A549 (cell line): ENCODE data around the gene RMC1. TPM values are rescaled to one million over a fixed set of nuclear protein-coding genes. Genes with fewer than 3 reads are reported as not detected.

ENCODE experiments used
- ATAC-seq, 2 experiments: fragments of 200-7000 bp in 1 of 2; fragments of >200 bp in 1 of 2; cut with Nextera tagmentation in 1 of 2; cut with Tn5 transposase in 1 of 2; 3 replicates each; pipeline versions ENCODE4 v1.8.0 to v1.9.1; 2018 to 2020; ENCODE audit warnings: mild to moderate bottlenecking in 1 of 2, moderate library complexity in 1 of 2
- CTCF ChIA-PET: fragments of 300-600 bp; sonication (Branson Sonifier 250); formaldehyde crosslinking; extraction: SDS; loops from one replicate; lab custom pipeline; 2021; ENCODE audit warnings: antibody characterized with exemption, inconsistent platforms; lab: Yijun Ruan, JAX
- POLR2A ChIA-PET: fragments of 350-600 bp; formaldehyde crosslinking; extraction: SDS; loops from one replicate; lab custom pipeline; 2021; ENCODE audit warnings: antibody characterized with exemption, inconsistent platforms; lab: Yijun Ruan, JAX
- DNase-seq, 2 experiments: peaks; one replicate each; pipeline versions ENCODE4 v3.0.0 to v3.0.0-alpha.2; 2011 to 2016; ENCODE audit warnings: low read depth in 1 of 2, low spot score in 1 of 2
- FAIRE-seq: peaks from 2 replicates; lab custom pipeline; 2011; peaks lifted over from hg19 to GRCh38; lab: Jason Lieb, UNC
- H3K27ac ChIP-seq, 2 experiments: fragments of >200 bp; sonication (Bioruptor Twin); formaldehyde crosslinking; 3 replicates each; pipeline ENCODE4 v1.5.1; 2016 to 2017
- H3K4me1 ChIP-seq: fragments of >200 bp; sonication (Bioruptor Twin); formaldehyde crosslinking; 3 replicates; pipeline ENCODE4 v1.6.1; 2016
- H3K4me2 ChIP-seq: fragments of >200 bp; sonication (Bioruptor Twin); formaldehyde crosslinking; 3 replicates; pipeline ENCODE4 v1.6.1; 2016
- H3K4me3 ChIP-seq: fragments of >200 bp; sonication (Bioruptor Twin); formaldehyde crosslinking; 3 replicates; pipeline ENCODE4 v1.5.1; 2016
- H3K9me3 ChIP-seq: fragments of >200 bp; sonication (Bioruptor Twin); formaldehyde crosslinking; 3 replicates; pipeline ENCODE4 v1.6.1; 2016
- ATOH8 ChIP-seq: fragments of 250-450 bp; sonication (Bioruptor Pico); IDR thresholded peaks from 2 replicates; pipeline ENCODE4 v1.5.0; 2020; ENCODE audit warnings: low read depth, mild to moderate bottlenecking, moderate library complexity
- BCL3 ChIP-seq: fragments of >200 bp; sonication (Bioruptor Twin); formaldehyde crosslinking; IDR thresholded peaks from 3 replicates; pipeline ENCODE4 v1.6.1; 2016
- BHLHE40 ChIP-seq: IDR thresholded peaks from 2 replicates; pipeline ENCODE4 v1.6.1; 2012; ENCODE audit warnings: low read depth, low read length, inconsistent platforms
- CBX2 ChIP-seq: fragments of 200-600 bp; sonication (generic); IDR thresholded peaks from 2 replicates; pipeline ENCODE4 v1.6.1; 2016; ENCODE audit warnings: low read depth, mild to moderate bottlenecking, borderline replicate concordance
- CBX8 ChIP-seq: fragments of 200-600 bp; sonication (generic); IDR thresholded peaks from 2 replicates; pipeline ENCODE4 v1.6.1; 2016
- CEBPB ChIP-seq, 2 experiments: fragments of >200 bp in 1 of 2; sonication (Bioruptor Twin) in 1 of 2; formaldehyde crosslinking in 1 of 2; IDR thresholded peaks; 2 replicates each; pipeline ENCODE4 v1.6.1; 2012 to 2016
- CHD2 ChIP-seq: fragments of 150-350 bp; IDR thresholded peaks from 2 replicates; pipeline ENCODE4 v1.6.1; 2014; ENCODE audit warnings: low read length; ENCODE audit not compliant: partially characterized antibody
- ELK1 ChIP-seq: fragments of 150-350 bp; IDR thresholded peaks from 2 replicates; pipeline ENCODE4 v1.6.1; 2014; ENCODE audit warnings: low read depth, mild to moderate bottlenecking, low read length
- EP300 ChIP-seq, 2 experiments: fragments of >200 bp; sonication (Bioruptor Twin); formaldehyde crosslinking; IDR thresholded peaks; 2 replicates in 1 of 2; 3 replicates in 1 of 2; pipeline ENCODE4 v1.6.1; 2016 to 2017
- ESRRA ChIP-seq: fragments of 150-350 bp; IDR thresholded peaks from 2 replicates; pipeline ENCODE4 v1.6.1; 2014; ENCODE audit warnings: mild to moderate bottlenecking, low read length, borderline replicate concordance
- FOXS1 ChIP-seq: fragments of 250-450 bp; sonication (Bioruptor Pico); IDR thresholded peaks from 2 replicates; pipeline ENCODE4 v1.5.0; 2020; ENCODE audit warnings: mild to moderate bottlenecking, moderate library complexity
- HES2 ChIP-seq: fragments of >200 bp; sonication (Bioruptor Twin); formaldehyde crosslinking; IDR thresholded peaks from 2 replicates; pipeline ENCODE4 v1.6.1; 2016
- HOXB5 ChIP-seq: fragments of 250-450 bp; sonication (Bioruptor Pico); IDR thresholded peaks from 2 replicates; pipeline ENCODE4 v1.5.0; 2020; ENCODE audit warnings: mild to moderate bottlenecking, moderate library complexity
- JUN ChIP-seq, 2 experiments: fragments of >200 bp; sonication (Bioruptor Twin); formaldehyde crosslinking; IDR thresholded peaks; 2 replicates in 1 of 2; 3 replicates in 1 of 2; pipeline ENCODE4 v1.6.1; 2016 to 2017
- JUNB ChIP-seq: fragments of >200 bp; sonication (Bioruptor Twin); formaldehyde crosslinking; IDR thresholded peaks from 2 replicates; pipeline ENCODE4 v1.6.1; 2016
- KDM5A ChIP-seq: fragments of 200-600 bp; sonication (generic); IDR thresholded peaks from 2 replicates; pipeline ENCODE4 v1.6.1; 2016; ENCODE audit warnings: antibody characterized with exemption, mild to moderate bottlenecking
- MYC ChIP-seq: IDR thresholded peaks from 2 replicates; pipeline ENCODE4 v1.6.1; 2012; ENCODE audit warnings: mild to moderate bottlenecking, inconsistent platforms, low read length, improper control_type of control experiment, borderline replicate concordance
- NR3C1 ChIP-seq: fragments of >200 bp; sonication (Bioruptor Twin); formaldehyde crosslinking; IDR thresholded peaks from 3 replicates; pipeline ENCODE4 v1.6.1; 2017
- PBX3 ChIP-seq: IDR thresholded peaks from 2 replicates; pipeline ENCODE4 v1.6.1; 2012
- POLR2A ChIP-seq: IDR thresholded peaks from 2 replicates; pipeline ENCODE4 v1.6.1; 2012; ENCODE audit warnings: mild to moderate bottlenecking, low read length
- RARB ChIP-seq: fragments of 250-450 bp; sonication (Bioruptor Pico); IDR thresholded peaks from 2 replicates; pipeline ENCODE4 v1.8.0; 2021; ENCODE audit warnings: mild to moderate bottlenecking, moderate library complexity
- REST ChIP-seq: fragments of 200-600 bp; sonication (generic); IDR thresholded peaks from 2 replicates; pipeline ENCODE4 v1.6.1; 2016; ENCODE audit warnings: antibody characterized with exemption, mild to moderate bottlenecking, moderate library complexity
- RNF2 ChIP-seq: fragments of 200-600 bp; sonication (generic); IDR thresholded peaks from 2 replicates; pipeline ENCODE4 v1.6.1; 2016; ENCODE audit warnings: low read depth, mild to moderate bottlenecking, antibody characterized with exemption, moderate library complexity, borderline replicate concordance
- SMC3 ChIP-seq: fragments of >200 bp; sonication (Bioruptor Twin); formaldehyde crosslinking; IDR thresholded peaks from 3 replicates; pipeline ENCODE4 v1.6.1; 2018; ENCODE audit warnings: inconsistent platforms
- TFCP2L1 ChIP-seq: fragments of 250-450 bp; sonication (Bioruptor Pico); IDR thresholded peaks from 2 replicates; pipeline ENCODE4 v1.5.0; 2021; ENCODE audit warnings: mild to moderate bottlenecking
- USF2 ChIP-seq: fragments of 450-650 bp; IDR thresholded peaks from 2 replicates; pipeline ENCODE4 v1.6.1; 2014; ENCODE audit warnings: antibody characterized with exemption
- ZC3H11A ChIP-seq: fragments of 450-650 bp; IDR thresholded peaks from 2 replicates; pipeline ENCODE4 v1.6.1; 2014; ENCODE audit warnings: antibody characterized with exemption, mild to moderate bottlenecking
- ZNF302 ChIP-seq: fragments of 250-450 bp; sonication (Bioruptor Pico); IDR thresholded peaks from 2 replicates; pipeline ENCODE4 v1.9.0; 2021; ENCODE audit warnings: inconsistent platforms, mild to moderate bottlenecking, moderate library complexity
- WGBS: methylation state at CpG from one replicate; pipeline ENCODE4 v1.1.6; 2017; ENCODE audit errors: missing lambda C conversion rate; 5-methylcytosine and 5-hydroxymethylcytosine counted together
- polyA plus RNA-seq, 4 experiments: library from polyadenylated mRNA; depleted of rRNA in 3 of 4; stranded (reverse); fragments of >200 nt; fragmentation: RNase III in 1 of 4; extraction: RNeasy Plus Mini Kit Qiagen cat#74134 plus additional on column Dnase treatment in 1 of 4; gene quantifications; 2 replicates in 3 of 4; 3 replicates in 1 of 4; pipeline ENCODE4 v1.2.3, GENCODE V29; 2011 to 2017

RMC1 gene
- polyA plus RNA-seq, 2 of the 4 experiments (the other 2 are of a cell fraction) = 15.7 to 17.5 TPM

GRCh38 chr18:23537274-23537673 is 34.0 kb downstream of the RMC1 start:
- TF ChIP-seq RNF2 (no peak), CBX8 (no peak), CHD2 (no peak), EP300 (IDR thresholded peaks at IDR 0.05) (no peak), RARB (CRISPR knock-in tag) (no peak), NR3C1 (no peak), ZC3H11A (no peak), POLR2A (no peak), PBX3 (no peak), HES2 (no peak)
- no peak for FAIRE-seq
- no peaks in the 10 kb centered on the region for H3K4me1 ChIP-seq
- DNase-seq = no peak
- ChIA-PET POLR2A (no interaction called here), CTCF (no interaction called here)
- ATAC-seq = no peak
- H3K9me3 ChIP-seq = no peaks in the 10 kb centered on the region
- 92% methylated on average over 7 of the region's 7 CpGs for WGBS
- no peak overlapping the region for H3K4me3 ChIP-seq
- no peak overlapping the region for H3K27ac ChIP-seq
- H3K4me2 ChIP-seq = no peak overlapping the region

GRCh38 chr18:23538001-23538400 is 34.7 kb downstream of the RMC1 start:
- Histone ChIP-seq H3K4me1 (no peaks in the 10 kb centered on the region), H3K4me3 (no peak overlapping the region), H3K4me2 (no peak overlapping the region), H3K9me3 (no peaks in the 10 kb centered on the region)
- no peak for ATAC-seq
- CTCF ChIA-PET = interaction anchor here (1.2 kb wide), 1 partner anchor 22 kb away, joined by 3 read pairs; no protein-coding TSS in a partner anchor
- POLR2A ChIA-PET = no interaction called here
- WGBS = 96% methylated on average over 7 of the region's 9 CpGs
- no peak for TF ChIP-seq SMC3
- no peak for TF ChIP-seq CBX2
- no peak for TF ChIP-seq REST
- TF ChIP-seq FOXS1 (CRISPR knock-in tag) = no peak
- no peak for TF ChIP-seq ELK1
- no peak for TF ChIP-seq KDM5A
- TF ChIP-seq CEBPB (IDR thresholded peaks at IDR 0.05) = no peak
- no peak for TF ChIP-seq ESRRA
- TF ChIP-seq, all 56 proteins: peak for 0
- no peak for DNase-seq
- no peak overlapping the region for H3K27ac ChIP-seq
- no peak for FAIRE-seq

- Histone ChIP-seq H3K4me2 (no peak overlapping the region), H3K4me1 (no peaks in the 10 kb centered on the region), H3K27ac (no peak overlapping the region), H3K4me3 (no peak overlapping the region), H3K9me3 (no peaks in the 10 kb centered on the region)
- CTCF ChIA-PET = interaction anchor here (1.2 kb wide), 1 partner anchor 22 kb away, joined by 3 read pairs; no protein-coding TSS in a partner anchor
- DNase-seq (no peak), FAIRE-seq (no peak), ATAC-seq (no peak)
- 84% methylated on average over 6 of the region's 6 CpGs for WGBS
- POLR2A ChIA-PET = no interaction called here
- TF ChIP-seq TFCP2L1 (CRISPR knock-in tag) (no peak), JUN (IDR thresholded peaks at IDR 0.05) (no peak), ZNF302 (CRISPR knock-in tag) (no peak), USF2 (no peak), MYC (no peak), ATOH8 (CRISPR knock-in tag) (no peak), SMC3 (no peak), CBX8 (no peak), BHLHE40 (no peak), JUNB (no peak), FOXS1 (CRISPR knock-in tag) (no peak), HOXB5 (no peak), BCL3 (no peak), NR3C1 (no peak)
Observed at GRCh38 chr18:23538870-23539269, 35.6 kb downstream of the RMC1 start.
